HEK293 (cell line): ENCODE data around the gene ASIP.

Experiments
- HOXA7 ChIP-seq: sonication (generic); formaldehyde crosslinking; IDR thresholded peaks from 2 replicates; pipeline ENCODE4 v1.8.1; 2022; ENCODE audit warnings: missing genetic modification reagents, borderline replicate concordance
- TCF7L2 ChIP-seq: IDR thresholded peaks from 2 replicates; pipeline ENCODE4 v1.6.1; 2011; ENCODE audit warnings: low read depth, mild to moderate bottlenecking, inconsistent platforms, low read length, moderate library complexity, borderline replicate concordance
- ZNF626 ChIP-seq: fragments of 450-650 bp; sonication (Bioruptor Pico); formaldehyde crosslinking; IDR thresholded peaks from 2 replicates; pipeline ENCODE4 v1.5.1; 2018; ENCODE audit warnings: missing biosample characterization, missing genetic modification characterization, inconsistent platforms
- ZNF747 ChIP-seq: fragments of 450-650 bp; formaldehyde crosslinking; IDR thresholded peaks from 2 replicates; pipeline ENCODE4 v1.5.1; 2016; ENCODE audit warnings: missing biosample characterization, missing genetic modification characterization
- TF ChIP-seq, protein P1 (sequence below): fragments of 450-650 bp; formaldehyde crosslinking; IDR thresholded peaks from 2 replicates; pipeline ENCODE4 v1.5.1; 2016; ENCODE audit warnings: missing biosample characterization, missing genetic modification characterization
- TF ChIP-seq, protein P2 (sequence below): fragments of 450-650 bp; formaldehyde crosslinking; IDR thresholded peaks from 2 replicates; pipeline ENCODE4 v1.5.1; 2016; ENCODE audit warnings: missing biosample characterization, missing genetic modification characterization, low read depth
- TF ChIP-seq, protein P3 (sequence below): fragments of 450-650 bp; formaldehyde crosslinking; IDR thresholded peaks from 2 replicates; pipeline ENCODE4 v1.5.1; 2016; ENCODE audit warnings: missing biosample characterization, missing genetic modification characterization

DNA sequence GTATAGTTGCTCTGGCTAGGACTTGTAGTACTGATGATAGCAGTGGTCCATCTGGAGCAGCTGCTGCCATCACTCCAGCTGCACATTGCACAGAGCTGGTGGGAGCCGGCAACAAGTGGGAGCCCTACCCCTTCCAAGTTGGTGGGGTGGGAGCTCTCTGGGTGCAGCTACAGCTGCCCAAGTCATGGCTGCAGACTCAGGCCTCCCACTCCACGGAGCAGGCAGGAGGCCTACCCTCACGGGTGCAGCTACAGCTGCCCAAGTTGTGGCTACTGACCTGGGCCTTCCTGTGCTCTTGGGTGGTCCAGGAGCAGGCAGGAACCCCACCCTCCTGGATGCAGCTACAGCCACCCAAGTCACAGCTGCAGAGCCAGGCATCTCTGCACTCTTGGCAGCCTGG, 32.1 kb upstream of the ASIP start:
- TF ChIP-seq ZNF626 (no peak), TCF7L2 (no peak), ZNF747 (tag by site-specific recombination) (no peak), HOXA7 (CRISPR knock-in tag) (no peak)
- TF ChIP-seq, protein P1, sequence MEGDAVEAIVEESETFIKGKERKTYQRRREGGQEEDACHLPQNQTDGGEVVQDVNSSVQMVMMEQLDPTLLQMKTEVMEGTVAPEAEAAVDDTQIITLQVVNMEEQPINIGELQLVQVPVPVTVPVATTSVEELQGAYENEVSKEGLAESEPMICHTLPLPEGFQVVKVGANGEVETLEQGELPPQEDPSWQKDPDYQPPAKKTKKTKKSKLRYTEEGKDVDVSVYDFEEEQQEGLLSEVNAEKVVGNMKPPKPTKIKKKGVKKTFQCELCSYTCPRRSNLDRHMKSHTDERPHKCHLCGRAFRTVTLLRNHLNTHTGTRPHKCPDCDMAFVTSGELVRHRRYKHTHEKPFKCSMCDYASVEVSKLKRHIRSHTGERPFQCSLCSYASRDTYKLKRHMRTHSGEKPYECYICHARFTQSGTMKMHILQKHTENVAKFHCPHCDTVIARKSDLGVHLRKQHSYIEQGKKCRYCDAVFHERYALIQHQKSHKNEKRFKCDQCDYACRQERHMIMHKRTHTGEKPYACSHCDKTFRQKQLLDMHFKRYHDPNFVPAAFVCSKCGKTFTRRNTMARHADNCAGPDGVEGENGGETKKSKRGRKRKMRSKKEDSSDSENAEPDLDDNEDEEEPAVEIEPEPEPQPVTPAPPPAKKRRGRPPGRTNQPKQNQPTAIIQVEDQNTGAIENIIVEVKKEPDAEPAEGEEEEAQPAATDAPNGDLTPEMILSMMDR (tag by site-specific recombination), result no peak
- TF ChIP-seq, protein P2, sequence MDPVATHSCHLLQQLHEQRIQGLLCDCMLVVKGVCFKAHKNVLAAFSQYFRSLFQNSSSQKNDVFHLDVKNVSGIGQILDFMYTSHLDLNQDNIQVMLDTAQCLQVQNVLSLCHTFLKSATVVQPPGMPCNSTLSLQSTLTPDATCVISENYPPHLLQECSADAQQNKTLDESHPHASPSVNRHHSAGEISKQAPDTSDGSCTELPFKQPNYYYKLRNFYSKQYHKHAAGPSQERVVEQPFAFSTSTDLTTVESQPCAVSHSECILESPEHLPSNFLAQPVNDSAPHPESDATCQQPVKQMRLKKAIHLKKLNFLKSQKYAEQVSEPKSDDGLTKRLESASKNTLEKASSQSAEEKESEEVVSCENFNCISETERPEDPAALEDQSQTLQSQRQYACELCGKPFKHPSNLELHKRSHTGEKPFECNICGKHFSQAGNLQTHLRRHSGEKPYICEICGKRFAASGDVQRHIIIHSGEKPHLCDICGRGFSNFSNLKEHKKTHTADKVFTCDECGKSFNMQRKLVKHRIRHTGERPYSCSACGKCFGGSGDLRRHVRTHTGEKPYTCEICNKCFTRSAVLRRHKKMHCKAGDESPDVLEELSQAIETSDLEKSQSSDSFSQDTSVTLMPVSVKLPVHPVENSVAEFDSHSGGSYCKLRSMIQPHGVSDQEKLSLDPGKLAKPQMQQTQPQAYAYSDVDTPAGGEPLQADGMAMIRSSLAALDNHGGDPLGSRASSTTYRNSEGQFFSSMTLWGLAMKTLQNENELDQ (tag by site-specific recombination), result no peak
- TF ChIP-seq, protein P3, sequence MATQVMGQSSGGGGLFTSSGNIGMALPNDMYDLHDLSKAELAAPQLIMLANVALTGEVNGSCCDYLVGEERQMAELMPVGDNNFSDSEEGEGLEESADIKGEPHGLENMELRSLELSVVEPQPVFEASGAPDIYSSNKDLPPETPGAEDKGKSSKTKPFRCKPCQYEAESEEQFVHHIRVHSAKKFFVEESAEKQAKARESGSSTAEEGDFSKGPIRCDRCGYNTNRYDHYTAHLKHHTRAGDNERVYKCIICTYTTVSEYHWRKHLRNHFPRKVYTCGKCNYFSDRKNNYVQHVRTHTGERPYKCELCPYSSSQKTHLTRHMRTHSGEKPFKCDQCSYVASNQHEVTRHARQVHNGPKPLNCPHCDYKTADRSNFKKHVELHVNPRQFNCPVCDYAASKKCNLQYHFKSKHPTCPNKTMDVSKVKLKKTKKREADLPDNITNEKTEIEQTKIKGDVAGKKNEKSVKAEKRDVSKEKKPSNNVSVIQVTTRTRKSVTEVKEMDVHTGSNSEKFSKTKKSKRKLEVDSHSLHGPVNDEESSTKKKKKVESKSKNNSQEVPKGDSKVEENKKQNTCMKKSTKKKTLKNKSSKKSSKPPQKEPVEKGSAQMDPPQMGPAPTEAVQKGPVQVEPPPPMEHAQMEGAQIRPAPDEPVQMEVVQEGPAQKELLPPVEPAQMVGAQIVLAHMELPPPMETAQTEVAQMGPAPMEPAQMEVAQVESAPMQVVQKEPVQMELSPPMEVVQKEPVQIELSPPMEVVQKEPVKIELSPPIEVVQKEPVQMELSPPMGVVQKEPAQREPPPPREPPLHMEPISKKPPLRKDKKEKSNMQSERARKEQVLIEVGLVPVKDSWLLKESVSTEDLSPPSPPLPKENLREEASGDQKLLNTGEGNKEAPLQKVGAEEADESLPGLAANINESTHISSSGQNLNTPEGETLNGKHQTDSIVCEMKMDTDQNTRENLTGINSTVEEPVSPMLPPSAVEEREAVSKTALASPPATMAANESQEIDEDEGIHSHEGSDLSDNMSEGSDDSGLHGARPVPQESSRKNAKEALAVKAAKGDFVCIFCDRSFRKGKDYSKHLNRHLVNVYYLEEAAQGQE, result no peak
